ENCODE results near the gene TNNI3K.
"Not testable (repeated sequence)": the region's sequence is repeated elsewhere in the genome, so short reads cannot be mapped to it uniquely, and the experiment has no call there.

Gene TNNI3K

GRCh38 chr1:74235153-74235552 lies at the start of gene TNNI3K:
Gene TNNI3K, plus strand, starts transcription at chr1:74235387. Its CDS starts 65 bp downstream, at chr1:74235452.
- DNase-seq, result no peak

GRCh38 chr1:74193908-74194307 lies 41.3 kb upstream of the TNNI3K start:
- DNase-seq, result no peak

- no peak for DNase-seq
Measured at GRCh38 chr1:74195339-74195738, 39.8 kb upstream of the TNNI3K start.

- DNase-seq, result no peak
Measured at GRCh38 chr1:74197255-74197654, 37.9 kb upstream of the TNNI3K start.

- peak; percentile 97 for DNase-seq
Measured at GRCh38 chr1:74197657-74198552, 37.3 kb upstream of the TNNI3K start, which contains the start of the genes FPGT and LRRIQ3. Gene FPGT, plus strand, starts transcription at chr1:74198242. Its CDS starts 37 bp downstream, at chr1:74198279. Gene LRRIQ3, minus strand, starts transcription at chr1:74198176. Its CDS starts 14,492 bp downstream, at chr1:74183684.

- no peak for DNase-seq
Measured at GRCh38 chr1:74199504-74199903, 35.7 kb upstream of the TNNI3K start.

GRCh38 chr1:74205266-74205665 lies 29.9 kb upstream of the TNNI3K start:
- DNase-seq, result no peak

GRCh38 chr1:74215229-74215628 lies 20.0 kb upstream of the TNNI3K start:
- DNase-seq, result no peak

GRCh38 chr1:74222701-74223100 lies 12.5 kb upstream of the TNNI3K start:
- DNase-seq, result no peak

GRCh38 chr1:74223453-74223852 lies 11.7 kb upstream of the TNNI3K start:
- DNase-seq, result no peak

- DNase-seq, result no peak
Measured at GRCh38 chr1:74236440-74236839, 1.3 kb downstream of the TNNI3K start.

GRCh38 chr1:74237035-74237434 lies 1.8 kb downstream of the TNNI3K start:
- DNase-seq, result no peak

- DNase-seq, result no peak
Measured at GRCh38 chr1:74237787-74238186, 2.6 kb downstream of the TNNI3K start.

GRCh38 chr1:74245168-74245772 lies 10.1 kb downstream of the TNNI3K start:
- DNase-seq, result no peak

GRCh38 chr1:74246315-74246714 lies 11.1 kb downstream of the TNNI3K start:
- no peak for DNase-seq

GRCh38 chr1:74247881-74248528 lies 12.8 kb downstream of the TNNI3K start:
- DNase-seq, result no peak

GRCh38 chr1:74253243-74253824 lies 18.1 kb downstream of the TNNI3K start:
- not testable (repeated sequence) for DNase-seq

- DNase-seq, result no peak
Measured at GRCh38 chr1:74266001-74266400, 30.8 kb downstream of the TNNI3K start.

GRCh38 chr1:74271503-74271902 lies 36.3 kb downstream of the TNNI3K start:
- DNase-seq, result no peak

- no peak for DNase-seq
Measured at GRCh38 chr1:74280642-74281396, 45.6 kb downstream of the TNNI3K start.

GRCh38 chr1:74286414-74286813 lies 51.2 kb downstream of the TNNI3K start:
- no peak for DNase-seq

GRCh38 chr1:74314438-74314837 lies 79.3 kb downstream of the TNNI3K start:
- DNase-seq, result no peak

Measured in CD4-positive, alpha-beta T cell treated with Interleukin-17A for 4 hours (primary cell).